HEK293 (cell line): ENCODE data around the gene PIM3.

Source experiments
- CTCF ChIA-PET: fragments of 350-600 bp; formaldehyde crosslinking; extraction: SDS; loops from one replicate; lab custom pipeline; 2021; ENCODE audit warnings: antibody characterized with exemption; lab: Yijun Ruan, JAX
- POLR2A ChIA-PET: fragments of 300-600 bp; formaldehyde crosslinking; extraction: SDS; loops from one replicate; lab custom pipeline; 2020; ENCODE audit warnings: antibody characterized with exemption, inconsistent platforms; lab: Yijun Ruan, JAX
- H3K27ac ChIP-seq: fragments of 200-500 bp; sonication (Bioruptor generic); 2 replicates; pipeline ENCODE4 v1.5.1; 2014; ENCODE audit warnings: low read depth, low read length, control low read depth, inconsistent platforms; ENCODE audit errors: extremely low read depth
- H3K36me3 ChIP-seq, 2 experiments: fragments of 200-500 bp in 1 of 2; sonication (Bioruptor generic) in 1 of 2; 1 replicate in 1 of 2; 2 replicates in 1 of 2; pipeline ENCODE4 v1.5.1; 2014 to 2017; ENCODE audit warnings: inconsistent platforms in 2 of 2, low read length in 2 of 2; ENCODE audit not compliant: control insufficient read depth in 2 of 2, insufficient read depth in 1 of 2
- H3K4me1 ChIP-seq: fragments of 200-500 bp; sonication (Bioruptor generic); 2 replicates; pipeline ENCODE4 v1.5.1; 2014; ENCODE audit warnings: mild to moderate bottlenecking, low read length, inconsistent platforms; ENCODE audit not compliant: control insufficient read depth, insufficient read depth
- H3K4me3 ChIP-seq: 2 replicates; pipeline ENCODE4 v1.5.1; 2011; ENCODE audit warnings: low read depth, mild to moderate bottlenecking, control low read depth, low read length, moderate library complexity
- H3K9me3 ChIP-seq: fragments of 200-500 bp; sonication (Bioruptor generic); 2 replicates; pipeline ENCODE4 v1.5.1; 2014; ENCODE audit warnings: low read depth, low read length, inconsistent platforms; ENCODE audit not compliant: control insufficient read depth, insufficient read depth
- EGR2 ChIP-seq: fragments of 450-650 bp; formaldehyde crosslinking; IDR thresholded peaks from 2 replicates; pipeline ENCODE4 v1.5.1; 2016; ENCODE audit warnings: low read depth, missing biosample characterization, missing genetic modification characterization
- GLIS2 ChIP-seq: fragments of 450-650 bp; formaldehyde crosslinking; IDR thresholded peaks from 2 replicates; pipeline ENCODE4 v1.5.1; 2016; ENCODE audit warnings: missing biosample characterization, missing genetic modification characterization
- HOXA7 ChIP-seq: sonication (generic); formaldehyde crosslinking; IDR thresholded peaks from 2 replicates; pipeline ENCODE4 v1.8.1; 2022; ENCODE audit warnings: missing genetic modification reagents, borderline replicate concordance
- HOXC10 ChIP-seq: sonication (generic); formaldehyde crosslinking; IDR thresholded peaks from 2 replicates; pipeline ENCODE4 v1.8.1; 2023; ENCODE audit warnings: mild to moderate bottlenecking, missing genetic modification reagents
- IKZF3 ChIP-seq: fragments of 450-650 bp; IDR thresholded peaks from 2 replicates; pipeline ENCODE4 v1.5.0; 2018; ENCODE audit warnings: missing biosample characterization, mild to moderate bottlenecking, missing genetic modification characterization, moderate library complexity
- KLF16 ChIP-seq: fragments of 450-650 bp; formaldehyde crosslinking; IDR thresholded peaks from 2 replicates; pipeline ENCODE4 v1.5.1; 2017; ENCODE audit warnings: missing biosample characterization, missing genetic modification characterization
- KLF7 ChIP-seq: fragments of 450-650 bp; formaldehyde crosslinking; IDR thresholded peaks from 2 replicates; pipeline ENCODE4 v1.5.1; 2016; ENCODE audit warnings: missing biosample characterization, missing genetic modification characterization, borderline replicate concordance
- MYNN ChIP-seq: fragments of 450-650 bp; formaldehyde crosslinking; IDR thresholded peaks from 2 replicates; pipeline ENCODE4 v1.5.1; 2016; ENCODE audit warnings: missing biosample characterization, missing genetic modification characterization, borderline replicate concordance
- PRDM1 ChIP-seq: fragments of 450-650 bp; formaldehyde crosslinking; IDR thresholded peaks from 2 replicates; pipeline ENCODE4; 2016; ENCODE audit warnings: missing biosample characterization, missing genetic modification characterization
- RBAK ChIP-seq: fragments of 450-650 bp; formaldehyde crosslinking; IDR thresholded peaks from 2 replicates; pipeline ENCODE4 v1.5.1; 2016; ENCODE audit warnings: missing biosample characterization, missing genetic modification characterization
- SCRT1 ChIP-seq: fragments of 450-650 bp; formaldehyde crosslinking; IDR thresholded peaks from 2 replicates; pipeline ENCODE4 v1.5.1; 2016; ENCODE audit warnings: missing biosample characterization, missing genetic modification characterization, borderline replicate concordance
- ZFHX2 ChIP-seq: fragments of 450-650 bp; formaldehyde crosslinking; conservative IDR thresholded peaks from 2 replicates; pipeline ENCODE4 v1.5.1; 2016; ENCODE audit warnings: missing biosample characterization, missing genetic modification characterization
- ZNF10 ChIP-seq: fragments of 450-650 bp; formaldehyde crosslinking; IDR thresholded peaks from 2 replicates; pipeline ENCODE4 v1.5.1; 2017; ENCODE audit warnings: missing biosample characterization, missing genetic modification characterization
- ZNF138 ChIP-seq: fragments of 450-650 bp; formaldehyde crosslinking; IDR thresholded peaks from 2 replicates; pipeline ENCODE4 v1.5.1; 2016; ENCODE audit warnings: missing biosample characterization, missing genetic modification characterization, borderline replicate concordance
- ZNF155 ChIP-seq: fragments of 450-650 bp; formaldehyde crosslinking; IDR thresholded peaks from 2 replicates; pipeline ENCODE4 v1.5.1; 2016; ENCODE audit warnings: missing biosample characterization, missing genetic modification characterization
- ZNF169 ChIP-seq: fragments of 450-650 bp; formaldehyde crosslinking; IDR thresholded peaks from 2 replicates; pipeline ENCODE4 v1.5.1; 2016; ENCODE audit warnings: missing biosample characterization, missing genetic modification characterization
- ZNF292 ChIP-seq: fragments of 450-650 bp; formaldehyde crosslinking; IDR thresholded peaks from 2 replicates; pipeline ENCODE4 v1.5.1; 2016; ENCODE audit warnings: low read depth, missing biosample characterization, missing genetic modification characterization, borderline replicate concordance
- ZNF423 ChIP-seq: fragments of 450-650 bp; formaldehyde crosslinking; IDR thresholded peaks from 2 replicates; pipeline ENCODE4 v1.5.1; 2016; ENCODE audit warnings: missing biosample characterization, missing genetic modification characterization
- ZNF521 ChIP-seq: fragments of 450-650 bp; formaldehyde crosslinking; IDR thresholded peaks from 2 replicates; pipeline ENCODE4 v1.5.1; 2017; ENCODE audit warnings: missing biosample characterization, mild to moderate bottlenecking, missing genetic modification characterization
- ZNF548 ChIP-seq: fragments of 450-650 bp; formaldehyde crosslinking; IDR thresholded peaks from 2 replicates; pipeline ENCODE4 v1.5.1; 2016; ENCODE audit warnings: missing biosample characterization, missing genetic modification characterization
- ZNF621 ChIP-seq: fragments of 450-650 bp; formaldehyde crosslinking; IDR thresholded peaks from 2 replicates; pipeline ENCODE4 v1.5.1; 2017; ENCODE audit warnings: missing biosample characterization, missing genetic modification characterization
- ZNF623 ChIP-seq: fragments of 450-650 bp; formaldehyde crosslinking; IDR thresholded peaks from 2 replicates; pipeline ENCODE4 v1.5.1; 2016; ENCODE audit warnings: missing biosample characterization, missing genetic modification characterization
- ZNF626 ChIP-seq: fragments of 450-650 bp; sonication (Bioruptor Pico); formaldehyde crosslinking; IDR thresholded peaks from 2 replicates; pipeline ENCODE4 v1.5.1; 2018; ENCODE audit warnings: missing biosample characterization, missing genetic modification characterization, inconsistent platforms
- ZNF670 ChIP-seq: fragments of 450-650 bp; formaldehyde crosslinking; IDR thresholded peaks from 2 replicates; pipeline ENCODE4 v1.5.1; 2016; ENCODE audit warnings: missing biosample characterization, missing genetic modification characterization, low read depth
- ZNF76 ChIP-seq: fragments of 450-650 bp; formaldehyde crosslinking; IDR thresholded peaks from 2 replicates; pipeline ENCODE4; 2016; ENCODE audit warnings: low read depth, missing biosample characterization, missing genetic modification characterization, borderline replicate concordance
- ZNF785 ChIP-seq: fragments of 450-650 bp; formaldehyde crosslinking; IDR thresholded peaks from 2 replicates; pipeline ENCODE4 v1.5.1; 2016; ENCODE audit warnings: missing biosample characterization, missing genetic modification characterization
- TF ChIP-seq, protein P1 (sequence below): fragments of 450-650 bp; formaldehyde crosslinking; IDR thresholded peaks from 2 replicates; pipeline ENCODE4 v1.5.1; 2016; ENCODE audit warnings: missing biosample characterization, missing genetic modification characterization
- TF ChIP-seq, protein P2 (sequence below): fragments of 450-650 bp; formaldehyde crosslinking; IDR thresholded peaks from 2 replicates; pipeline ENCODE4 v1.5.1; 2016; ENCODE audit warnings: missing biosample characterization, missing genetic modification characterization

The PIM3 gene

DNA sequence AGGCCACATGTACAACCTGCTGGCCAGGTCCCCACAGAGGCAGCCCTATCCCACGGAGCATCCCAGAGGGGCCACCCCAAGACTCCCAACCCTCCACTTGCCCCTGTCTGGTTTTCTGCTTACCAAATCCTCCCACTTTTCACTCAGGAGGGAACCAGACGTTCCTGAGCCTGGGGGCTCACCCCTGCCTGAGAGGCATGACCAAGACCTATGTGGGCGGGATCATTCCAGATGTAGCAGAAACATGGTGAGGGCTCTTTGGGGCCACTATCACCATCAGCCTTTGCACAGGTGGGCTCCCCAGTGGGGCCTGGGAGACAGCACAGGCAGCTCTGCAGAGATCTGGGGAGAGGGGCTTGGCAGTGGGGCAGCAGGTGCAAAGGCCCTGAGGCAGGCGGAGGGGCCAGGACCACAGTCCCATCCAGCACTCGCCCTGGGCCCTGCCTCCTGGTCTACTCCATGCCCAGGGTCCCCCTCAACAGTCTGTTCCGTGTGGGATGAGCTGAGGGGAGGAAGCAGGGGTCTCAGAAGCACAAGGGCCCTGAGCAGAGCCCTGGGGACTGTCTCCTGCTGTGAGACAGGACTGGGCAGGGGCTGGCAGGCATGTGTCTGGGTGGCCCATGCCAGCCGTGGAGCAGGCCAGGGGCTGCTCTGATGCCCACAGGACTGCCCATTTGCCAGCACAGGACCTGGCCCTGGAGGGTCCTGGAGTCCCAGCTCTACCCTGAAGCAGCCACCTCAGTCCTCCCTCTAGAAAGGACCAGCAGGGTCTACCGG lies 9.4 kb downstream of the PIM3 start:
- TF ChIP-seq ZNF623 (tag by site-specific recombination) (peak; percentile 100), EGR2 (peak; percentile 54), GLIS2 (tag by site-specific recombination) (peak; percentile 39; the same call in 1 of the 2 replicates), ZFHX2 (tag by site-specific recombination) (peak; percentile 69), RBAK (no peak)
- ChIA-PET POLR2A (interaction anchor here (1.0 to 1.9 kb wide), 3 partner anchors 8 to 60 kb away, joined by 4 to 26 read pairs (median 5); partner anchors contain the start of gene PIM3), CTCF (interaction anchor here (0.6 to 1.3 kb wide), 2 partner anchors 39 to 274 kb away, joined by 3 to 4 read pairs; no protein-coding TSS in a partner anchor)
- peaks cover 0 to 7% of the 10 kb centered on the region in 2 experiments; a peak in 1 of 3 replicates for H3K36me3 ChIP-seq
- no peaks in the 10 kb centered on the region for H3K9me3 ChIP-seq
- H3K4me1 ChIP-seq: peaks cover 3% of the 10 kb centered on the region; the same call in 1 of the 2 replicates
- H3K27ac ChIP-seq: peak overlapping the region; percentile 61; the same call in 1 of the 2 replicates
- H3K4me3 ChIP-seq: no peak overlapping the region

DNA sequence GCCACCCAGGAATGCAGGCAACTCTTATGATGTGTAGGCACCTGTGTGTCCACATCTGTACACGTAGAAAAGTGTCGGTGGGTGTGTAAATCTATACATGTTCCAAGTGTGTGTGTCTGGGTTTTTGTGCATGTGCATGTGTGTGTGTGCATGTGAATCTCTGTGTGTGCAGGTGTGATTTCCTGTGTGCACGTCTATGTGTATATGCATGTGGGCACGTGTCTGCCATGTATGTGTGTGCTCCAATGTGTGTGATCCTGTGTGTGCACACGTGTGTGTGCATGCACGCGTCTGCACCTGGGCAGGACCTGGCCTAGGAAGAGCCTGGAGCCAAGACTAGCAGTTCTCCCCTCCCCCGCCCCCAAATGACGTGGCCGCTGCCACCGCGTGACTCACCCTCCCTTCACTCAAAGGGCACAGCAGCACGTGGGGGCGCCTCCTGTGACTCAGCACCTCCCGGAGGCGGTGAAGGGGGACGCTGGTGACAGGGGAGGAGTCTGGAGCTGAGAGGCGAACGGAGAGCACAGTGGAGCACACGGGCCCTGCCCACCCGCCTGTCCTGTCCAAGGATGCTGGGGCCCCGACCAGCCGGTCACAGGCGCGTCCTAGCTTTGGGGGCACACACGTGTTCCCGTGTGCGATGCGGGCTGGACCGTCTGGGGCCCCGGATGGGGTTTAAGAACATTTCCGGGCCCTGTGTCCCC lies 10.1 kb downstream of the PIM3 start:
- Histone ChIP-seq H3K27ac (peak overlapping the region; percentile 61), H3K9me3 (no peaks in the 10 kb centered on the region), H3K4me1 (peaks cover 3% of the 10 kb centered on the region; the same call in 1 of the 2 replicates), H3K4me3 (peak overlapping the region; percentile 25), H3K36me3 (peaks cover 0 to 2% of the 10 kb centered on the region in 2 experiments; a peak in 1 of 3 replicates)
- POLR2A ChIA-PET: interaction anchor here (0.7 to 1.9 kb wide), 5 partner anchors 9 to 60 kb away, joined by 3 to 26 read pairs (median 5); partner anchors contain the start of gene PIM3
- CTCF ChIA-PET: interaction anchor here (0.6 to 1.3 kb wide), 4 partner anchors 12 to 273 kb away, joined by 3 to 4 read pairs (median 4); no protein-coding TSS in a partner anchor
- TF ChIP-seq, protein P1, sequence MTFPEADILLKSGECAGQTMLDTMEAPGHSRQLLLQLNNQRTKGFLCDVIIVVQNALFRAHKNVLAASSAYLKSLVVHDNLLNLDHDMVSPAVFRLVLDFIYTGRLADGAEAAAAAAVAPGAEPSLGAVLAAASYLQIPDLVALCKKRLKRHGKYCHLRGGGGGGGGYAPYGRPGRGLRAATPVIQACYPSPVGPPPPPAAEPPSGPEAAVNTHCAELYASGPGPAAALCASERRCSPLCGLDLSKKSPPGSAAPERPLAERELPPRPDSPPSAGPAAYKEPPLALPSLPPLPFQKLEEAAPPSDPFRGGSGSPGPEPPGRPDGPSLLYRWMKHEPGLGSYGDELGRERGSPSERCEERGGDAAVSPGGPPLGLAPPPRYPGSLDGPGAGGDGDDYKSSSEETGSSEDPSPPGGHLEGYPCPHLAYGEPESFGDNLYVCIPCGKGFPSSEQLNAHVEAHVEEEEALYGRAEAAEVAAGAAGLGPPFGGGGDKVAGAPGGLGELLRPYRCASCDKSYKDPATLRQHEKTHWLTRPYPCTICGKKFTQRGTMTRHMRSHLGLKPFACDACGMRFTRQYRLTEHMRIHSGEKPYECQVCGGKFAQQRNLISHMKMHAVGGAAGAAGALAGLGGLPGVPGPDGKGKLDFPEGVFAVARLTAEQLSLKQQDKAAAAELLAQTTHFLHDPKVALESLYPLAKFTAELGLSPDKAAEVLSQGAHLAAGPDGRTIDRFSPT (tag by site-specific recombination): peak; percentile 100
- TF ChIP-seq ZNF76 (peak; percentile 63; the same call in 1 of the 2 replicates), PRDM1 (tag by site-specific recombination) (no peak), ZNF292 (no peak), MYNN (no peak), ZNF423 (tag by site-specific recombination) (0 out of 2 replicates have a peak, but pooled peaks have one; percentile 35), IKZF3 (tag by site-specific recombination) (peak; percentile 39; the same call in 1 of the 2 replicates), ZNF138 (no peak), KLF7 (tag by site-specific recombination) (peak; percentile 71; the same call in 1 of the 2 replicates), ZNF623 (tag by site-specific recombination) (peak; percentile 36; the same call in 1 of the 2 replicates), ZNF548 (no peak), ZNF670 (no peak), ZNF169 (tag by site-specific recombination) (no peak), ZNF10 (tag by site-specific recombination) (peak; percentile 88; the same call in 1 of the 2 replicates), ZNF626 (tag by site-specific recombination) (no peak), ZNF785 (peak; percentile 82; the same call in 1 of the 2 replicates), KLF16 (tag by site-specific recombination) (peak; percentile 94), ZNF621 (tag by site-specific recombination) (no peak), ZNF521 (tag by site-specific recombination) (no peak), HOXC10 (CRISPR knock-in tag) (no peak), ZNF155 (tag by site-specific recombination) (no peak), HOXA7 (no peak), SCRT1 (tag by site-specific recombination) (no peak)
- TF ChIP-seq, protein P2, sequence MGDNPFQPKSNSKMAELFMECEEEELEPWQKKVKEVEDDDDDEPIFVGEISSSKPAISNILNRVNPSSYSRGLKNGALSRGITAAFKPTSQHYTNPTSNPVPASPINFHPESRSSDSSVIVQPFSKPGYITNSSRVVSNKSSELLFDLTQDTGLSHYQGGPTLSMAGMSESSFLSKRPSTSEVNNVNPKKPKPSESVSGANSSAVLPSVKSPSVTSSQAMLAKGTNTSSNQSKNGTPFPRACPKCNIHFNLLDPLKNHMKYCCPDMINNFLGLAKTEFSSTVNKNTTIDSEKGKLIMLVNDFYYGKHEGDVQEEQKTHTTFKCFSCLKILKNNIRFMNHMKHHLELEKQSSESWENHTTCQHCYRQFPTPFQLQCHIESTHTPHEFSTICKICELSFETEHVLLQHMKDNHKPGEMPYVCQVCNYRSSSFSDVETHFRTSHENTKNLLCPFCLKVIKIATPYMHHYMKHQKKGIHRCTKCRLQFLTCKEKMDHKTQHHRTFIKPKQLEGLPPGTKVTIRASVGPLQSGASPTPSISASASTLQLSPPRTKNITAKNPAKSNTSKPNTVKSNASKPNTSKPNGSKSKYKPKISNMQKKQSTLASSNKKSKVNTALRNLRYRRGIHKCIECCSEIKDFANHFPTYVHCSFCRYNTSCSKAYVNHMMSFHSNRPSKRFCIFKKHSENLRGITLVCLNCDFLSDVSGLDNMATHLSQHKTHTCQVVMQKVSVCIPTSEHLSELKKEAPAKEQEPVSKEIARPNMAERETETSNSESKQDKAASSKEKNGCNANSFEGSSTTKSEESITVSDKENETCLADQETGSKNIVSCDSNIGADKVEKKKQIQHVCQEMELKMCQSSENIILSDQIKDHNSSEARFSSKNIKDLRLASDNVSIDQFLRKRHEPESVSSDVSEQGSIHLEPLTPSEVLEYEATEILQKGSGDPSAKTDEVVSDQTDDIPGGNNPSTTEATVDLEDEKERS: 0 out of 2 replicates have a peak, but pooled peaks have one; percentile 58
